Neutrophil (primary cell): ENCODE results near the gene SWT1.
A peak's percentile ranks its signal among the peaks of the same experiment; 100 is the strongest.

ENCODE experiments used
- H3K27ac ChIP-seq: fragments of 200-600 bp; sonication (generic); 2 replicates; pipeline ENCODE4 v1.5.1; 2016; ENCODE audit warnings: mild to moderate bottlenecking, moderate library complexity
- H3K27me3 ChIP-seq: fragments of 200-600 bp; sonication (generic); 2 replicates; pipeline ENCODE4 v1.6.0; 2016; ENCODE audit warnings: mild to moderate bottlenecking
- H3K36me3 ChIP-seq: fragments of 200-600 bp; sonication (generic); 2 replicates; pipeline ENCODE4 v1.5.1; 2017
- H3K4me1 ChIP-seq, 2 experiments: fragments of 200-600 bp in 1 of 2; sonication (generic) in 1 of 2; 1 replicate in 1 of 2; 2 replicates in 1 of 2; pipeline versions ENCODE4 v1.5.1 to v1.6.1; 2013 to 2016; ENCODE audit warnings: low read depth in 1 of 2, low read length in 1 of 2, mild to moderate bottlenecking in 1 of 2, moderate library complexity in 1 of 2; ENCODE audit not compliant: control insufficient read depth in 1 of 2, insufficient read depth in 1 of 2
- H3K4me3 ChIP-seq, 2 experiments: fragments of 200-600 bp in 1 of 2; sonication (generic) in 1 of 2; 1 replicate in 1 of 2; 2 replicates in 1 of 2; pipeline ENCODE4 v1.5.1; 2013 to 2016; ENCODE audit warnings: low read depth in 1 of 2, low read length in 1 of 2, mild to moderate bottlenecking in 1 of 2, moderate library complexity in 1 of 2
- H3K9me3 ChIP-seq: fragments of 200-600 bp; sonication (generic); 2 replicates; pipeline ENCODE4 v1.5.1; 2016
- CTCF ChIP-seq: fragments of 200-600 bp; sonication (generic); IDR thresholded peaks from 2 replicates; pipeline ENCODE4 v1.5.1; 2016; ENCODE audit warnings: antibody characterized with exemption

Gene SWT1

GRCh38 chr1:185157599-185158412 is 839 bp downstream of the SWT1 start:
- peaks cover 31 to 46% of the 10 kb centered on the region in 2 experiments for H3K4me1 ChIP-seq
- TF ChIP-seq CTCF, result no peak
- no peaks in the 10 kb centered on the region for H3K9me3 ChIP-seq
- peak overlapping the region; percentile 76 to 95 for H3K4me3 ChIP-seq
- no peaks in the 10 kb centered on the region for H3K27me3 ChIP-seq
- peak overlapping the region; percentile 96 for H3K27ac ChIP-seq
- H3K36me3 ChIP-seq, result no peaks in the 10 kb centered on the region

GRCh38 chr1:185158800-185159199 is 1.8 kb downstream of the SWT1 start:
- H3K4me3 ChIP-seq, result no peak overlapping the region
- peaks cover 31 to 38% of the 10 kb centered on the region in 2 experiments for H3K4me1 ChIP-seq
- H3K36me3 ChIP-seq, result no peaks in the 10 kb centered on the region
- no peak overlapping the region for H3K27ac ChIP-seq
- no peak for TF ChIP-seq CTCF
- no peaks in the 10 kb centered on the region for H3K27me3 ChIP-seq
- H3K9me3 ChIP-seq, result no peaks in the 10 kb centered on the region

- Histone ChIP-seq H3K27ac (no peak overlapping the region), H3K4me1 (peaks cover 23 to 27% of the 10 kb centered on the region in 2 experiments), H3K9me3 (no peaks in the 10 kb centered on the region), H3K36me3 (peaks cover 1% of the 10 kb centered on the region), H3K4me3 (no peak overlapping the region), H3K27me3 (no peaks in the 10 kb centered on the region)
- no peak for TF ChIP-seq CTCF
Measured at GRCh38 chr1:185159966-185160365, 3.0 kb downstream of the SWT1 start.

- TF ChIP-seq CTCF, result no peak
- Histone ChIP-seq H3K9me3 (no peaks in the 10 kb centered on the region), H3K27ac (no peak overlapping the region), H3K4me3 (no peak overlapping the region), H3K27me3 (no peaks in the 10 kb centered on the region), H3K36me3 (peaks cover 11% of the 10 kb centered on the region), H3K4me1 (peaks cover 9 to 13% of the 10 kb centered on the region in 2 experiments)
Measured at GRCh38 chr1:185162491-185162890, 5.5 kb downstream of the SWT1 start.

- no peak overlapping the region for H3K4me3 ChIP-seq
- TF ChIP-seq CTCF, result no peak
- H3K27me3 ChIP-seq, result no peaks in the 10 kb centered on the region
- H3K9me3 ChIP-seq, result no peaks in the 10 kb centered on the region
- H3K27ac ChIP-seq, result no peak overlapping the region
- H3K4me1 ChIP-seq, result no peaks in the 10 kb centered on the region
- peaks cover 16% of the 10 kb centered on the region for H3K36me3 ChIP-seq
Measured at GRCh38 chr1:185166106-185166505, 9.1 kb downstream of the SWT1 start.
